HG02973 (cell line): ENCODE measurements around the gene HCN1.

ENCODE experiments used
- ATAC-seq: cut with Tn5 transposase; IDR thresholded peaks from one replicate; pipeline ENCODE4 v1.9.1; 2021; ENCODE audit warnings: moderate library complexity; ENCODE audit not compliant: unreplicated experiment

The HCN1 gene

GRCh38 chr5:45696206-45696836, at the start of gene HCN1:
Gene HCN1 (minus strand): TSS chr5:45696380.
- no peak for ATAC-seq

DNA sequence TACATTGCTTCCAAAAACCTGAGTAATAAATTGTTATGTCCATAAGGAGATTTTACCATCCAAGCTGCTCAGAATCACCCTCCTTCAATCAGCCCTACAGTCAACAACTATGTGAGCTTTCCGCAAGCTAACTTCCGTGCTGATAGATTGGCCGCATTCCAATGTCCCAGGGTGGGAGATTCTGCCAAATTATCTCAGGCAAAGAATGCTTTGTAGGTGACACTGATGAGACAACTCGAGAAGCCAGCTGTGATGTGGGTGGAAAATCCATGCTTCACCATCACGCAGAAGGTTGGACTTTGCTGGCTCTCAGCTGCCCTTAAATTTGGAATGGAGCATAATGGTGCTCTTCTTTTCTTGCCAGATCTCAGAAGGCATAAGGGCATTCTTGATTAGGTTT, 44.9 kb upstream of the HCN1 start:
- no peak for ATAC-seq

GRCh38 chr5:45737153-45737552, 41.0 kb upstream of the HCN1 start:
- ATAC-seq, result no peak

- ATAC-seq, result no peak
Observed at GRCh38 chr5:45725537-45725936, 29.4 kb upstream of the HCN1 start.

- ATAC-seq, result no peak
Observed at GRCh38 chr5:45697201-45697600, 1.0 kb upstream of the HCN1 start.

GRCh38 chr5:45695804-45696156, 400 bp downstream of the HCN1 start:
- no peak for ATAC-seq

DNA sequence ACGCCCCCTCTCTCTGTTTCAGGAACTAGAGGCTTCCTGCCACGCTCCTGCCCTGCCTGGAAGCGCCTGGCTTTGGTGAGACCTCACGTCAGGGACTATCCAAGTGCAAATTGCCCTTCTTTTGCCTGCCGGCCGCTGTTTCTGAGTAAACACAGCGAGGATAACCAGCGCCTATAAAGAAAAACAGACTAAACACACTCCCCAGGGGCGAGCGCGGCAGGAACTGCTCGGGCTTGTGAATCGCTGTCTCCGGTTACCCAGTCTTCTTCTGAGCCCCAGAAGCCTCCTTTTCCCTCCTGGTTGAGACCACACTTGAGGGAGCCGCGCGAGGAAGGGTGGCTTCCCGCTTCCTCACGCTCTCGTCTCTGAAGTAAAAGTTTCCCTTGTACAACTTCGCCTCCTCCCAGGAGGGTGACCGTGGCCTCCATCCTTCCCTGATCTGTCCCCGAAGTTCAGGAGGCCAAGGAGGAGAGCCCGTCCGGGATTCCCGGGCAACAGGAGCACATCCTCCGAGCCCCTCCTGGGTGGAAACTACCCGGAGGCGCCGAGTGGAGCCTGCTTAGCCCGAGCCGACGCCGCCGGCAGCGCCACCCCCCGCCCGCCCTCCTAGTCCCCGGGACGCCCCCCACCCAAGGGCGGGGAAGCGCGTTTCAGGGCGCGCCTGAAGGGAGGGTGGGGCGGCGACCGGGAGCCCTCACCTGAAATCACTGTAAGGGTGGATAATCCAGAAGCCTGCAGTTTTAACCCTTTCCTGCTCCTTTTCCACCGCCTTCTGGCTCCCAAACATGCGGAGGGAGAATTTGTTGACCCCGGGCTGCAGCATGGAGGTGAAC, 993 bp downstream of the HCN1 start:
- ATAC-seq, result no peak

- ATAC-seq, result no peak
Observed at GRCh38 chr5:45694255-45694814, 1.8 kb downstream of the HCN1 start.

- no peak for ATAC-seq
Observed at GRCh38 chr5:45692481-45692880, 3.7 kb downstream of the HCN1 start.

- ATAC-seq, result no peak
Observed at GRCh38 chr5:45691656-45692055, 4.5 kb downstream of the HCN1 start.

DNA sequence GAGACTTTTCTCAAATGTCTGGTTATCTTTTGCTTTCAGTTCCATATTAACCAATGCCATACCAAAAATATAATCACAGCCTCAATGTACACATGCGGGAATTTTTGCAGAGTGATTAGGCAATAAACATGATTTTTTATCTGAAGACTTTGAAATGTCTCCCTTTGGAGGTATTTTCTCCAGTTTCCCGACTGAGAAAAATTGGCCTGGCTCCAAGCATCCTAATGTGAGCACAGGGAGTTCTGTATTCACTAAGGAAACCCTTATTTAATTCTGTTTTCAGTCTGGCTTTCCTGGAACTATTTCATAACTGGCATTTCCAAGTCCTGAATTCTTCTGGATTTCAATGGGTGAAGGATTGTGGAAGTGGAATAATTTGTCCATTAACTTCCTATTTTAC, 8.5 kb downstream of the HCN1 start:
- no peak for ATAC-seq

GRCh38 chr5:45686620-45687019, 9.6 kb downstream of the HCN1 start:
- no peak for ATAC-seq

- ATAC-seq, result no peak
Observed at GRCh38 chr5:45684118-45684517, 12.1 kb downstream of the HCN1 start.

DNA sequence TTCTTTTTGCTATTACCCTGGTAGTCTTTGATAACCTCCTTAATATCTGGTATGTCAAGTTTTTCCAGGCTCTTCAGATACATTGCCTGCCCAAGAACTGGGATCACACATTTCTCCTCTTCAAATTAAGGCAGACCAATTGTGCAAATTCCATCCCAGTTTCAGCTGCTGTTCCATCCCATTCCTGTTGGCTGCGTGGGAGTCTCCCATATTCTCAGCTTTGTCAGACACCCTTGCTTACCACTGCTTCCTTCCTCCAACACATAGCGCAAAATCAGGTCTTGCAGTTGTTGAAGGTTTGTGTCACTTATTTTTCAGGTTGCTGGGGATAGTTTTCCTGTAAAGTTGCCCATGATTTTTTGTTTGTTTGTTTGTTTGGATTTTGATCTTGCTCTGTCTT, 15.2 kb downstream of the HCN1 start:
- ATAC-seq, result no peak

DNA sequence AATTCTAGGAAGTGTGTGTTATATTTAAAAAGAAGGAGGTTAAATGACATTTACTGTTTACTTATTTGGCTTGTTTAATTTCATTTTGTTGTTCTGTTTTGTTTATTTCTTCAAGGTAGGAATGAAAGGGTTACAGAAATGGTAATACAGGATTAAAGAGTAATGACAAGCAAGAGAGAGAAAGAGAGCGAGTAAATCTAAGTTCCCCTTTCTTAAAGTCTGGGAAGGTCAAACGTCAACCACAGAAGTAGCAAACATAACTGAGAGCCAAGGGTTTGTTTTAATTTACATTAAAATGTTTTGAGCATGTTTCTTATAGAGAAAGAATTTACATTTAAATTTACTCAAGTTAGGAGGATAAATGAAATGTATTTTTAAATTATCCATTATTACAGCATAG, 18.7 kb downstream of the HCN1 start:
- ATAC-seq, result no peak

- ATAC-seq, result no peak
Observed at GRCh38 chr5:45672271-45672670, 23.9 kb downstream of the HCN1 start.

DNA sequence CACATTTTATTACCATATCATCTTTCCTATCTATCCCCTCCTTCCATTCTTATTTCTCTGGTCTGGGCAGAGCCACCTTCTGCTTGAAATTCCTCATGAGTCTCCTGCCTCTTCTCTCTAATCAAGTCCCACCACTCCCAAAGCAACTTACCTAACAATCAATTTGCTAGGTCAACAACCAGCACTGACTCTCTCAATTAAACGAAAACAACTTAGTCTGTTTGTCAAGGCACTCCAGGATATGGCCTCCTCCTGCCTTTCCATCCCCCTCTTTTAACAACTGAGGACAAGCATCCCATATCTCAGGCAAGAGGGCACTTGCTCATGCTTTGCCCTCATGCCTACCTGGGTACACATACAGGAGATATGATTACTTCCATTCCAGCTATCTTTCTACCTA, 47.4 kb downstream of the HCN1 start:
- no peak for ATAC-seq

GRCh38 chr5:45643056-45643455, 53.1 kb downstream of the HCN1 start:
- ATAC-seq, result no peak

GRCh38 chr5:45642370-45642769, 53.8 kb downstream of the HCN1 start:
- no peak for ATAC-seq

DNA sequence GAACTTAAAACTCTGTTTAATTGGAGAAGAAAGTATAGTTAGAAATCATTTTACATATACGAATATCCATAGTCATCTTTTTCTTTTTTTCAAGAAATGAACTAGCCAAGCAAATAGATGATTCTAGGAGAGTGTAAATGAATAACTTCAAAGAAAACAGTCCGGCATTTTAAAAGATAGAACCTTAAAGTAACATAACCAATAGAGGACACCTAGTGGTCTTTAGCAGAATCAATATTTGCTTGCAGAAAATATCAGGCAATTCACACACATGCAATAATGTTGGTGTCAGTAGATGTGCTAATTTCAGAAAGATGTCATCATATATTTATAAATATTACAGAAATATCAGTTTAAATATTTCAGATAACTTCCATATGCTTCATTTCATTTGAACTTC, 57.1 kb downstream of the HCN1 start:
- ATAC-seq, result no peak

GRCh38 chr5:45627076-45627656, 69.0 kb downstream of the HCN1 start:
- ATAC-seq, result no peak

DNA sequence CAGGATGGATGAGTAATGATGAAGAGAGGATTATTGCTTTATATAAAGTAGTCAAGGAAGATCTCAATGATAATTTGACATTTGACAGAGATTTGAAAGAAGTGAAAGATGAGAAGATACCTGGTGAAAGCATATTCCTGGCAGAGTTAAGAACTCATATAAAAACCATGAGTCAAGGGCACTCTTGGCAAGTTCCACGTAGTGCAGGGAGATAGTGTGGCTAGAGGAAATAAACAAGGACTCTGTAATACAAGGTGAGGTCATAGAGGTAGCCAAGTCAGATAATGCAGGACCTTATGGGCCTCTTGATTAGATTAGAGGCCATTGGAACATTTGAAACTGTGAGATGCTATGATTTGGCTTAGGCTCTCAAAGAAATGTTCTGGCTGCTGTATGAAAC, 72.3 kb downstream of the HCN1 start:
- no peak for ATAC-seq
